Activated T-cell treated with anti-CD3 and anti-CD28 coated beads for 48 hours (primary cell): ENCODE data around the gene PLB1.
"Not testable (repeated sequence)": the region's sequence is repeated elsewhere in the genome, so short reads cannot be mapped to it uniquely, and the experiment has no call there.

Experiments used
- DNase-seq: peaks from one replicate; pipeline ENCODE4 v3.0.0-alpha.2; 2020; ENCODE audit warnings: low read depth

PLB1 gene

DNA sequence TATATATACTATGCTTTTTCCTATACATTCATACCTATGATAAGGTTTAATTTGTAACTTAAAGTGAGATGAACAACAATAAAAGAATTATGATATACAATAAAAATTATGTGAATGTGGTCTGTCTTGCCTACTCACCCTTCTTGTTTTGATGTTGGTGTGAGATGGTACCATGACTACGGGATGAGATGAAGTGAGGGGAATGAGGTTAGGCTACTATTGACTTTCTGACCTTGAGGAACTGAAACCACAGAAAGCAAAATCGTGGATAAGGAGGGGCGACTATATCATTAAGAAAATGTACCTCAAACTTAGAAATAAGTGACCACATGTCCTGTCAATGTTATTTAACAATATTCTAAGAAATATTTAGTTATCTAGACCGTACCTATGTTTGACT, 151.8 kb downstream of the PLB1 start:
- no peak for DNase-seq

DNA sequence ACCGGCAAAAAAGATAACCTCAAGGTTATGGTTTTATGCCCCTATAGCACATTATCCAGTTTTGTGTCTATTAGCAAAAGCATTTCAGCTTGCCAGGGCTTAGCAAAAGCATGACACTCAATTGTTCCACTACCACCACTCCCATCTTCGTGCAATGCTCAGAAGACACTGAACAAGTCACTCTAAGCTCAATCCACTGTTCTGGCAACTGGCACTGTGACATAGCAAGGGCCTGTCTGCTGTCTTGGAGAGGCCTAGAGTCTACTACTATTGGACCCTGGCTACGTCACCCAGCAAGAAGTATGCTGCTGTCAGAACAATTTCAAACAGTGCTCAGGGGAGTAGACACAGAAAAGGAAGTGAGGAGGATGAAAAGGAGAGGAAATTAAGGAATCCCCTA, 152.3 kb downstream of the PLB1 start:
- no peak for DNase-seq

DNA sequence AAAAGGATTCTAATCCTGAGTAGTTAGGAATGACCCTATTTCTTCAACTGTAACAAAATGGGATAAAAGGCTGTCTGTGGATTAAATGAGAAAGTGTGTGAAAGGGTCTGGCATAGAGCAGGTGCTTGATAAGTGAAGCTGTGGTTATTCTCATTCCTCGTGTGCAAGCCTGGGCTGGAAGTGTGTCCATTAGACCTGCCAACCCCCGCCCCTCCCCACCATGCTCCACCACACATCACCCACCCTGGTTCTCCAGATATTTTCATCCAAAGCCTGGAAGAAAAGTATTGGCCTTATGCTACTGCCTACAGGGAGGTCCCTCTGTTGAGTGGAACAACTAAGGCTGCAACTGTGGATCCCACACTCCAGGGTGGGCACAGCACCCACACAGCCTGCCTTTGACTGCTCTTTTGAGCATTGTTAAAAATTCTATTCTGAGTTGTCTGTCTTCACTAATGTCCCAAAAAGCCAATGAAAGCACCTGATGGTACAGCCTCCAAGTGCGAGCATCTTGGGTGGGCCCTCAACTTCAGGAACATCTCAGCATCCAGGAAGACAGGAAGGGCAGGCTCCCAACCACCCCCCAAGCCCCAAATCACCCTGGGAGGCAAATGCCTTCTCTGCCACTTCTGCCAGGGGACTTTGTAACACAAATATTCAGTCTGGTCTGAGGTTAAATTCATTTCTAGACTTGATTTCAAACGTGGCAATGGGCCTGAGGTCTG, 153.0 kb downstream of the PLB1 start:
- DNase-seq: no peak

DNA sequence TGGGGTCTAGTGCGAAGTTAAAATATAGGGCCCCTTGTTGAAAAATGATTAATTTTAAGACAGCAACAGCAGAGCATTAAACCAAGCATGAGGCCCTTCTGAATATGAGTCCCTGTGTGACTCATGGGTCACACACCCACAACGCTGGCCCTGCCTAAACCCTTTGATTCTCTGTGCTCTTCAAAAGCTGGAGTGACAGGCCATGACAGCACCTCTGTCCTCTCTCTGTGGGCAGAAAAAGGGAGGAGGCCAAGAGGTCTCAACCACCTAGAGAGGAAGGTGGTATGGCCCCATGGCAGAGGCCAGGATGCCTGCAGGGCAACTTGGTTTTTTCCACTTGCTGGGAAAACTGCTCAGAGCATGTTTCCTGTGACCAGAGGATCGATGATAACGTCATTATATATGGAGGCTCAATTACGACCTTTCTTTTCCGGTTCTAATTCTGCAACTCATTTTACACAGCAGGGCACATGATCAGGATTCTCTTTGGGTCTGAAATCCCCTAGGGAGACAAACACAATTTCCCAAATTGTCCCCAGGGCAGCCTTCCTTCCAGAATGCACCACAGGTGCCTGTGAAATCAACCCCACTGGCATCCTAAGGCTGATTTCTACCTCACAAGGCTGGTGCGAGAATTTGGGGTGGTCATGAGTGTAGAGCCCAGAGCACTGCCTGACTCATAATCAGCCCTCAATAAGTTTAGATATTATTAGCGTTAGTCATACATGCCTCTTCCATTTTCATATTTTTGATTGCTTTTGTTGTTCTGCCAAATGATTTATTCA, 153.8 kb downstream of the PLB1 start:
- DNase-seq: peak; percentile 58

DNA sequence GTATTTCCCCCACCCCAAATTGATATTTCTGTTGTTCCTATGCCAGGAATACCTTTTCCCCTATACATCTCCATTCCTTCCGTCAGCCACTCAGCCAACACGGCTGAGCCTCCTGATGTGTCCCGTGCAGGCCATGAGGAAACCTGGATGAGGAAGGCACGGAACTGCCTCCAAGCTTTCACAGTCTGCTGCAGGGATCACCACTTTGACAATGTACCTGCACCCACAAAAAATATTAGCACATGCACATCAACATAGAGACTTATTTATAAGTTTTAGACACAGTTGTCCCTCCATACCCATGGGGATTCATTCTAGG, 154.4 kb downstream of the PLB1 start:
- no peak for DNase-seq

DNA sequence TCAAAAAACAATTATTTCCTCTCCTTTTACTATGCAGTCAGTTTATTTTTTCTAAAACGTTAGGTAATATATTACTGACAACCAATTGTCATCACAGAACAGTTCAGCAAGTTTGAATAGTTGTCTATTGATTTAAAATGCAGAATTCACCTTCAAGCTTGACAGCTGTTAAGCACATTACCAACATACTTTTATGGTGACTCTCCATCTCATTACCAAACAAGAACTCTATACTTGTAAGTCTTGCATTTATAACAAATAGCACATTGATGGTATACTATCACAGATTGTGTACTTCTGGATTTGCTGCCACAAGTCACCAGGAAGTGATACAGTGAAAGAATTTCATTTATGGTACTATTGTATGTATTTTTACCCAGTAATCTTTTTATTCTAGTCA, 156.4 kb downstream of the PLB1 start:
- no peak for DNase-seq

DNA sequence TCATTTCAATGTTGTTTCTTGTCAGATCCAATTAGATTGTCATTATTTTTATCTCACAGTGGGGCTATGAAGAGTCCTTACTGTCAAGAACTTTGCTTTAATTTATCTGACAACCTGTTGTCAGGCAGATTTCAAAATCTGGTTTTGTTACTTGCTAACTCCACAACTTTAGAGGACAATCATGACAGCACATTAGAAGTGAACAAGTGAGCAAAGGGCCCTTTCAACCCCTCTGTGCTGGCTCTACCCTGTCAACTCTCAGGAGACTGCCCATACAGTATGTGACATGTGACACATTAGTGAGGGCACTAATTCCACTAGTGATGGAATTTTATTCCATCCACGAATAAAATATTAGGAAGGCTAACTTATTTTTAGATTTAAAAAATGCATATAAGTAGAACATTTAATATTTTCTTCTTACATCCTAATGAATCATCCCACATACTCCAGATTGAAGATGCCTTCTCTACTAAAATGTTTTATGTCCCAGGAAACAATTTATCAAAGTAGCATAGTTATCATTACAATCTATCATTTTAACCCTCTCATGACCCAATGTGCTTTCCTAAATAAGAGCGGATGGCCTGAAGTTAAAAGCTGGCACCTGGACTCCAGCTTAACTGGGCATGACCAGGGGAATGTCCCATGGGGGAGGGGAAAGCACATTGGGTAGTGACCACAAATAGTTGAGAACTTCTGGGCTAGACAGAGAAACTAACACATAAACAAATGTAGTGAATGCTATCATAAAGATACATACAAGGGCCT, 158.2 kb downstream of the PLB1 start:
- no peak for DNase-seq

DNA sequence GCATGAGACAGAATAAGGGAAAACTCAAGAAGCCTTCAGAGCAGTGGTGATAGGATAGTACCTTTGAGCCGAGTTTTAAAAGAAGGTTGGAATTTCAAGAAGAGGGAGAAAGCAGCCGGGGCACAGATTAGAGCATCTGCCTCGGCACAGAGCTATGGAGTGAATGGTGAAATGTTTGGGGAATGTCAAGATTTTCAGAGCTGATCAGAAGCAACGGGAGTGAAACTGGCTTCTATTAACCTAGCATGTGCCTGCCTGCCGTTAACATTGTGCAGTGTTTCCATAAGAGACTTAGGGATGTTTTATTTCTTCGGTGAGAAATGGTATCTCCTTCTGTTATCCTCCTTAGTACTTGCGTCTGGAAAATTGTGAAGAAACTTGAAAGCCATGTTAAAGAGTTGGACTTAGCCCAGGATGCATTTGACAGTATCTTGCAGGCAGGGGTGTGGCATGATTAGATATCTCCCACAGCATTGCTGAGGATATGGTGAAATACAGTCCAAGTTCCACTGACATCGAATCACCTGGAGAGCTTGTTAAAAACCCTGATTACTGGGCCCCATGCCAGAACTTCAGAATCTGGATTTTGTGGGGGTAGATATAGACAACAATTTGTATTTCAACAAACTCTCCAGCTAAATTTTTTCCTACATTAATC, 158.9 kb downstream of the PLB1 start:
- DNase-seq: no peak

DNA sequence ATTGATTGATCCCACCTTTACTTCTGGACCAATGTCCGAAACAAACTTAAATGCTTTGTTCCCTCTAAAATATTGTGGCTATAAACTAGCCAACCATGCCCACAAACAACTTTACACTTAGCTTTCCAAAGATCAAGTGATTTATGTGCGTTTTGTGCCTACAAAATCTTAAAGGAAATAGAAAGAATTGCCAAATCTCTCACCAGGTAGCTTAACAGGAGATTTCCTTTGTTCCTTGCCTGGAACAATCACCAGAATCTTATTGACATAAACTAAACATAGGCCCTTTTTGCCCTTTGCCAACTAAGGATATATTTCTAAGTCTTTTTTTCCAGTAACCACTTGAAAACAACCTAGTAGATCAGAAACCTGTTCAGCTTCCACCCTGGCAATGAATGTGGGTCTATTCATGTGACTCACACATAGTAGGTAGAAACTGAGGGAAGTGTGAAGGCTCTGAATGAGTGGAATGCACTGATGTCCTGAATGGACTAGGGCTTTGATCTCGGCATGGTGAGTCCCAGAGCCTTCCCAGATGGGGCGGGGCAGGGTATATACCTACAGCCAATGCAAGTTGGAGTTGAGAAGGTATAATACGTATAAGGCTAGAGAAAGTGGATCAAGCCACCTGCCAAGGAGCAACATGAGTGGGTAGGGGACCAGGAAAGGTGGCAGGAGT, 161.2 kb downstream of the PLB1 start:
- DNase-seq: no peak

DNA sequence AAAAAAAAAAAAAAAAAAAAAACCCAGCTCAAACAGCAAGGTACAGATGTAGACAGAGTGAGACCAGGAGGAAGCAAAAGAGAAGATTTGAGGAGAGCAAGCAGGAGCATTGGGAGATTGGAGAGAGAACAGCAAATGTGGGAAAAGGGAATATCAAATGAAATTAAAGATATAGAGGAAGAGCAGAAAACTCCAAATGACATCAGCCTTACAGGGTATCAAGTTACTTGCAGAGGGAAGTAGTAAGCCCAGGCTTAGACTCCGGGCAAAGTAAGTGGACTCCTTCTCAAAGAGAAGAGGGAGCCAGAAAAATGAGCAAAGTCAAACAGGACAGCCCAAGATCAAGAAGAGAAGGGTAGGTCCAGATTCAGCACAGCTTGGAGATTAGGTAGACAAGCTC, 162.5 kb downstream of the PLB1 start:
- DNase-seq: no peak

DNA sequence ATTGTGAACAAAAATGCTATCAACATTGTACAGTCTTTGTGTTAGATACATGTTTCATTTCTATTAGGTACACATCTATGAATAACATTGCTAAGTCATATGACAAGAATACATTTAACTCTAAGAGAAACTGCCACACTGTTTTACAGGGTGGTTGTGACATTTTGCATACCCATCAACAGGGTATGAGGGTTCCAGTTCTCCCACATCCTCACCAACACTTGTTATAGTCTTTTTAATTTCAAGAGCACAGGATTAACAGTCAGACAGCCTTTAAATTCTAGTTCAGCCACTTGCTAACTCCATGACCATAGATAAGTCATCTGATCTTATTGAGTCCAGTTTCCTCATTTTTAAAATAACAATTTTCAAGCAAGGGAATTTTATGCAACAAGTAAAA, 163.3 kb downstream of the PLB1 start:
- DNase-seq: no peak

DNA sequence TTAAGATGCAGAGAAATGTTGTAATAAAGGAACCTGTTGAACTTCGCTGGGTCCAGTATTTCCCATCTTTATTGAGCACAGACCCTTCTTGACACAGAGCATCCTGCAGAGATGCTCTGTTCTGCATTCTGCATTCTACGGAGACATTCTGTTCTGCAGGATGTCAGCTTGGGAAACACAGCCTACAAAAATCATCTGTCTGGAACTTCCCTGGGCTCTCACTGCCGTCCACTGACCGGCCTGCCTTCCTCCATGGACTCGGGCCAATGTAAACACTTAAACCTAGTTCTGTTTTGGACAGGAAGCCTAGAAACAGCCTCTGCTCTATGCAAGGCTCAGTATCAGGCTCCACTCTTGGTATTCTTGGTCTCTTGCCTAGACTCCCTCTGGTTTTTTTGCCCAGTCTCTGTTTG, 165.7 kb downstream of the PLB1 start:
- DNase-seq: no peak

DNA sequence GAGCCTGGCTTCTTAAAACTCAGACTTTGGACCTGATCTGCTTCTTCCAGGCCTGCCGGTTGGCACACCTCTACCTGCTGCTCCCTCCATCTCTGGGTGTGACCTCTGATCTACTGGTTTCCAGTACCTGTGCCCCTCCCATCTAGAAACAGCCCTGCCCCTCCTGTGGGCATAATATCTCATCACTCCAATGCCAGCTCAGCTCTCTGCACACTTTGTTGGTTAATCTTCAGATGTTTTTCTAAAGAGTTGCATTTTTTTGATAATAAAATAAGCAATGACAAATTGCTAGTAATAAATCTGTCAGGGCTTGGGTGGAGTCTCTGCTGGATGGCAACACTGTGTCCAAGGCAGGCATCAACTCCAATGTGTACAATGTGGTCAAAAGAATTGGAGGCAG, 166.2 kb downstream of the PLB1 start:
- no peak for DNase-seq

DNA sequence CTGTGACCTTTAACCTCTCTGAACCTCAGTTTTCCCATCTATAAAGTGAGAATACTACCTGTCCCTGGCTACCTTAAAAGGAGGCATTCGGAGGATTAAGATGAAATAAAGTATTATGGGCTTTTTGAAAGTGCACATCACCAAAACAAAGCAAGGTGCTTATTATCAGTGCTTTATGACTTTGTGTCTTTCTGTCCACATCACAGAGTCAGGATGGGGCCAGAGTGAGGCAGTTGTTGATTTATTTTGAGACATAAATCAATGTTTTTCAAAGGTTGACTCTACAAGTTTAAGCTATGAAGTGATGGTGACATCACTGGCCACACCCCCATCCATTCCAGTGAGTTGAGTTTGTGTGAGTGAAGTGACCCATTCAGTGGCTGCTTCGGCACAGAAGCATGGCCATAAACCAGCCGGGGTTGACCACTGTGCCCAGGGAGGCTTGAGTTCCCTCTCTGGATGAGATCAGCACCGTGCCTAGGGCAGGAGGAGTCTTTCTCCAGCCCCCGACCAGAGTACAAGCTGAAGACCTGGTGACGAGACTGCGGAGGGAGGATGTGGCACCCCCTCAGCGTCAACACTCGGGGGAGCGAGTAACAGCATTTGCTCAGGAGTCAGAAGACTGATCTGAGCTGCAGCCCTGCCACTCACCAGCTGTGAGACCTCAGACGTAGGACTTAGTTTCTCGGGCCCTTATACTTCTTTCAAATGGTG, 166.8 kb downstream of the PLB1 start:
- no peak for DNase-seq

DNA sequence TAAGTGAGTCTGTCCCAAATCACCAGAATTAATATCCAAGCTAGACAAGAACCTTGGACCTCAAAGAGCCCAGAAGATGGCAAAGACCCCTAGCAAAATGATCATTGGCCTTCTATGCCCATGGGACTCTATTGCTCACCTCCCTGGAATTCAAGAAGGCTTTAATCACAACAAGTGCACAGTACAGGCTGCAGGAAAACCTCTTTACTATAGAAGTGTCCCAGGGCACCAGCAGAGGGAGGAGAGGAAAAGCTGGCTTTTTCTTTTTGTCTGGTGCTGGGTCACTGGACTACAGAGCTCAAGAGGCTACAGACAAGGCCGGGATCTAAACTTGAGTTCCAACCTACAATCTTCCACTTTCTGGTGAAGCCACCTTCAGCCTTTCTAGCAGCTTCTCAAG, 167.5 kb downstream of the PLB1 start:
- DNase-seq: no peak

DNA sequence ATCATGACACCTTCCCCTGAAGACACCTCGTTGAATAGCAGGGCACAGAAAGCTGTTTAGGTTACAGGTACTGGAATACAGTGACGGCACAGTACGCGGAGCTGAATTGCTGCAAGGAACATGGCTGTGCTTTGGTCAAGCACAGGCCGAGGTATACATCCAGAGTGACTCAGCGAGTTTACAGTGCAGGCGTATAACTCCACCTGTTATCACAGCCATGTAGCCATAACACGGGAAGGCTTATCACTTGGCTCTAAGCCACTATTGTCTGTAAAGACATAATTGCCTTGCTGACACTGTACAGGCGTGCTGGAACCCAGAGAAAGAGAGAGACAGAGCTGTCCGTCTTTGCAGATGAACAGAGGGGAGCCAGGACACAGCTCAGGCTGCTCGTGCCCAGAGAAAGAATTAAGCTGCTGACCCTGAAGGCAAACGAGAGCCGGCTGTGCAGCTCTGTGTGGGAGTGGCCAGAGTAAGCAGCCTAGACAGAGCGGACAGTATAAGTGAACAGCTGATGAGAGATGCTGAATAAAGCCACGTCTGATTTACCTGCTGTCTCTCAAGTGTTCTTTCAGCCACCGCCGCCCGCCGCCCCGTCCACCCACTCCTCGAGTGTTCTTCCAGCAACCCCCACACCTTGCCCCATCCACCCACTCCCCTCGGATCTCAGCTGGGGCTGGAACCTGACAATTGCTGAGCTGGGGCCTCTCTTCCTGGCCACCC, 168.4 kb downstream of the PLB1 start:
- DNase-seq: no peak

DNA sequence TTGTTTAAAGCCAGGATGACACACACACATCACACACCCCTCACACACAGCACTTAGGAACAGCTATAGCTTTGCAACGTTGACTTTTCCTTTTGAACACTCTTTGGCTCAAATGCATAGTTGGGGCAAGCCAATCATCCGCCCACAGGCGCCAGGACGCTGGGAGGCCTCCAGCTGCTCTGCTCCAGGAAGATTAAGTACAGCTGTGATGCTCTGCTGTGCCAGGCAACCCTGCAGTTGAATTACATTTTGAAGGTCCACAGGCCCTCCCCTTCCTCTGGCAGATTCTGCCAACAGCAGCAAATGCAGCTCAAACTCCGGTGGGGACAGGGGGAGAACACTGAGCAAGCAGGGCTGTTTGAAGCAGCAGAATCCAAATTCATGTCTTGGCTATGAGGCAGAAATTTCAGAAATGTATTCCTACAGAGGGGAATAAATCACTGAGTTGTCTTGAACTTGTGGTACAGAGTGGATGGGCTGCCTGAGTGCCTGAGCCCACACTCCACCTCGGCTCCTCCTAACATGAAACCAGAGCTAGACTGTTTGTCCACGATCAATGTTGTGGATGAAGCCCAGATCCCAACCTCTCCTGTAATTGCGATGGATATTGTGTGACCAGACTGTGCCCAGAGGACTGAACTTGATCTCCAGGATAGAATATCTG, 169.3 kb downstream of the PLB1 start:
- no peak for DNase-seq

DNA sequence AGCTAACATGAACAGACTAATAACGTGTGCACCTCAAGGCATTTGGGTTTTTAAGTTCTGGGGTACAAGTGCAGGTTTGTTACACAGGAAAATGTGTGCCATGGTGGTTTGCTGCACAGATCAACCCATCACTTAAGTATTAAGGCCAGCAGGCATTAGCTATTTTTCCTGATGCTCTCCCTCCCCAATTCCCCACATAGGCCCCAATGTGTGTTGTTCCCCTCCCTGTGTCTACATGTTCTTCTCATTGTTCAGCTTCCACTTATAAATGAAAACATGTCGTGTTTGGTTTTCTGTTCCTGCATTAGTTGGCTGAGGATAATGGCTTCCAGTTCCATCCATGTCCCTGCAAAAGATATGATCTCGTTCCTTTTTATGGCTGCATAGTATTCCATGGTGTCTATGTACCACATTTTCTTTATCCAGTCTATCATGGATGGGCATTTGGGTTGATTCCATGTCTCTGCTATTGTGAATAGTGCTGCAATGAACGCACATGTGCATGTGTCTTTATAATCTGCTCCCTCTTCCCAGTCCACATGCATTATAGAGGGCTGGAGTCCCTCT, 170.0 kb downstream of the PLB1 start:
- not testable (repeated sequence) for DNase-seq

DNA sequence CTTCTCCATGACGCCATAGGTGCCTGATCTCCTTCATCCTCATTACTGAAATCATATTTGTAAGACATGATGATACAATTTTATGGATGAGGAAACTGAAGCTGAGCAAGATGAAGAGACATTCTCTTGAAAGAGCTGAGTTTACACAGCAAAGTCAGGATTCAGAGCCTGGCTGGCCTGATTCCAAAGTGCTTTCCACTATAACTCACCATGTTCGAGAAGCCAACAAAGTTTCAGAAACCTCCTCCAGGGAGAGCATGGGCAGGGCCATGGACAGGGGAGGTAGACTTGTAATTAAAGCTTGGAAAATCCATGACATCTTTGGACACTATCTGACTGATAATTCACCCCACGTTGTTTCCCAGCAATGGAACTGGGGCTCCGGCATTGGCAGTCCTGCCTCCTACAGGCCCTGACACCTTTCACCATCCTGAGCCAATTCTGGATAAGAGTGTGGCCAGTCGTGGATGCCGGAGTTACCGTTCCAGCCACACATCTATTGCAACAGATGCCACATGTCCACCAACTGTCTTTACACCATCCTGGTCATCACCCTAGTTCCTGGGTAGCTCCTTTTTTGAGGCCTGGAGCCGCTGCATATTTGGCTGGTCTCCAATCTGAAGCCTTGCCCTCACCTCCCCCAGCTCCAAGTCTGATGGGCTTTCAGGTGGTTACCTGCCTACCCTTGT, 170.8 kb downstream of the PLB1 start:
- no peak for DNase-seq
